SKM-1 treated with dmso at 0.1 percent for 144 hours (cell line): ENCODE data around the gene MRPL38.
A peak's percentile ranks its signal among the peaks of the same experiment; 100 is the strongest.

ENCODE experiments used
- DNase-seq: peaks from one replicate; lab custom pipeline; 2025; ENCODE audit not compliant: unreplicated experiment; lab: John Stamatoyannopoulos, UW

The MRPL38 gene

DNA sequence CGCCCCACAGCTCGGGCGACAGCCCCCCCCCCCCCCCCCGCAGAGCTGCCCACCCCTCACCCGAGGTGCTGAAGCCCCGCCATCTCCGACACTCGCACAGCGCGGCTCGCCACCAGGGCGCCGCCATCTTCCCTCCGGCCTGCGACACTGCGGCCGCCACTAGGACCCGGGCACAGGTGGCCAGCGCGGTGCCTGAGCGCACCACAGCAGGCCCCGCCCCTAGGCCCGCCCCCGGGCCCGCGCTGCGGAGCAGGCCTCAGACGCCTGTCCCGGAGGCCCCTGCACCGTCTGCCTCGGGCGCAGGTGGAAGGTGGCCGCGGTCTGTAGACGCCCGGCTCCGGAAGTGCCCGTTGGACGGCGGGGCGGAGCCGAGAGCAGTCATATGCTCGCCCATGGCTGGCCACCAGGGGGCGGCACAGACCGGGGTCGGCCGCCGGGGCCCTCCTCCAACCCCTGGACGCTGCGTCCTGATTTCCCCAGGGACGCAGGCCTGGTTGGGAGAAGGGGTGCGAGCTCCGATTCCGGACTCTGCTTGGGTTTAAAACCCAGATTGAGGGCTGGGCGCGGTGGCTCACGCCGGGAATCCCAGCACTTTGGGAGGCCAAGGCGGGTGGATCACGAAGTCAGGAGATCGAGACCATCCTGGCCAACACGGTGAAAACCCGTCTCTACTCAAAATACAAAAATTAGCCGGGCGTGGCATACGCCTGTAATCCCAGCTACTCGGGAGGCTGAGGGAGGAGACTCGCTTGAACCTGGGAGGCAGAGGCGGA lies at the start of gene MRPL38:
MRPL38 (minus strand) TSS at position 136 of the 773 bp plus-strand sequence; CDS start at position 127, 9 bp downstream.
- peak; percentile 91 for DNase-seq

DNA sequence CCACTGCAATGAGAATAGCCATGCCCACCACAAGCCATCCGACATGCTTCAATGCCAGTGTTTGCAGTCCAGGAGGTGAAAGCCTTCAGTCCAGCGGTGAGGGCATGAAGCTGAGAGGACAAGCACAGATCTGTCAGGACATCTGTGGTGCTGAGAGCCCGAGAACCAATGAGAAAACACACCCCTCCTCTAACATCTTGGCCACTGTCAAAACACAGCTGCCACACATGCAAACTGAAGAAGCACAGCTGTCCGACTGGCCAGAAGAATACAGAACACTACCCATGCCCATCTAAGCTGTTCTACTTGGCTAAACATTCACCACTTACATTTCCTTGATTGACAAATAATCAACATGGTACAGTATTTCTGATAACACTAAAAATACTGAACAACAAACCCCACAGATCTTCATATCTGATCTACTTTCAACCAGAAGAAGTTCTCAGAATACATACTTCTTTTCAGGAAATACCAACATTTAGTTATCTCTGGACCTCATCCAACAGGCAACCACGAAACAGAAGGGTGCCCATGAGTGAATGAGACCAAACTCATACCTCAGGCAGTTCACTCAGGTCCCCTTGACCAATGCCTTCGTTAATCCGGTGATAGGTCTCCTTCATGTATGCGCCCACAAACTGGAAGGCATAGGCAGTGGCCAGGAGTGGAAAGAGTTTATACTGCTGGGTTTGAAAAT lies 46.3 kb upstream of the MRPL38 start:
- no peak for DNase-seq

- no peak for DNase-seq
Measured at GRCh38 chr17:75950421-75950820, 45.7 kb upstream of the MRPL38 start.

DNA sequence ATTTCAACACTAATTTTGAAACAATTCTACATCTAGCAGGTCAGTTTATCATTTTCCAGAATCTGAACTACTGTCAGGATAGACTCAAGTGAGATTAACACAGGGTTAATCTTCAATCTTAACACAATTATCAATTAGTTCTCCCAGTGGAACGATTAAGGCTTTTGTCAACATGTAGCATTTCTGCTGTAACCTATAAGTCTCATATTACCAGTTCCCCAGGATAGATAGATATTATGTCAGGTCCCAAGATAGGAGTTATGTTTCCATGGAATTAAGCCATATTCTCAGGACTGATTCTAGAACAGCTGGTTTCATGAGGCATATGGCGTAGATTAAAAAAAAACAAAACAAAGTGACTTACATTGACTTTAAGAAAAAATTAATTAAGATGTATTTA lies 40.5 kb upstream of the MRPL38 start:
- DNase-seq: no peak

DNA sequence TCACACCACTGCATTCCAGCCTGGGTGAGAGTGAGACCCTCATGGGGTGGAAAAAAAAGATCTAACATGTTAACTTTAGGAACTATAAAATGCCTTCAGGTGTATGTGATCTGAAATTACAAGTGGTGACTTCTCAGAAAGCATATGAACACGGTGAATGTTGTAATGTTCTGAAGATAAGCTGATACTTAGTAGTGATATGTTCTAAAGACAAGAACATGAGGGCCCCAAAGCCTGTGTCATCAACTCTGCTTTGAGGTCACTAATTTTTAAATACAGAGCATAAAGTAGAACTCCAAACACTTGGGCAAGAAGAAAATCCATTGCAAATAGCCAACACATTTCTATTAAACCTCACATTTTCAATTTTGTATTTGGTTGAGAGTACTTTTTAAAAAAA lies 38.8 kb upstream of the MRPL38 start:
- DNase-seq: no peak

DNA sequence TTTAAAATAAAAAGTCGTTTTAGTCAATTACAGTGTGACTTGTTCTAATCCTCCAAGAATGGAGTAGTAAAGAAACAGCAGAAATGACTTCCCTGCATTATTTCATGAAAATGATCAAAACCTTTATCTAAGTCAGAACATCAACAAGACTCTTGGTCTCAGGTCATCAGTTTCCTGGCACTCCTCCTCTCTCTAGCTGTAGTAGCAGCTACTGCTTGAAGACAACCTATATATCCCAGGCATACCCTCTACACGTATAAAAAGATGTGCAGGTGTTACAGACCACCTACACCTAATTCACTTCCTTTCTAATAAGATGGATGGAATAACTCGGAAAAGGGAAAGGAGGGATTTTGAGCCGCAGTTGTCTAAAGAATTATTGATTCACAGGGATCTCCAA lies 37.8 kb upstream of the MRPL38 start:
- no peak for DNase-seq

DNA sequence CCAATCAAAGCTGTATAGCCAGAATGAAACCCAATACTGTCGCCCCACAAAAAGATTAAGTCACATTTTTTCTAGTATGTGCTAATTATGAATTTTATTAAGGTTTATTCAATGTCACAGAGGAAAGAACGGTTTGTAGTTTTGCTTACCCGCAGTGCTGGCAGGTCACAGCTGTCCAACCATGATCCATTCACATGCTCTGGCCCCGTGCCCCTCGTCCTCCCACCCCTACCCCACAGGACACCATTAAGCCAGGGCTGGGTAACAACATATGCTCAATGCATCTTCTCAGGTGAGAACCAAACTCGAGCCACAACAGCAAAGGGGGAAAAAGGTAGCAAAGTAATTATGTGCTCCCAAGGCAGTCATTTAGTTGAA lies 36.7 kb upstream of the MRPL38 start:
- no peak for DNase-seq

DNA sequence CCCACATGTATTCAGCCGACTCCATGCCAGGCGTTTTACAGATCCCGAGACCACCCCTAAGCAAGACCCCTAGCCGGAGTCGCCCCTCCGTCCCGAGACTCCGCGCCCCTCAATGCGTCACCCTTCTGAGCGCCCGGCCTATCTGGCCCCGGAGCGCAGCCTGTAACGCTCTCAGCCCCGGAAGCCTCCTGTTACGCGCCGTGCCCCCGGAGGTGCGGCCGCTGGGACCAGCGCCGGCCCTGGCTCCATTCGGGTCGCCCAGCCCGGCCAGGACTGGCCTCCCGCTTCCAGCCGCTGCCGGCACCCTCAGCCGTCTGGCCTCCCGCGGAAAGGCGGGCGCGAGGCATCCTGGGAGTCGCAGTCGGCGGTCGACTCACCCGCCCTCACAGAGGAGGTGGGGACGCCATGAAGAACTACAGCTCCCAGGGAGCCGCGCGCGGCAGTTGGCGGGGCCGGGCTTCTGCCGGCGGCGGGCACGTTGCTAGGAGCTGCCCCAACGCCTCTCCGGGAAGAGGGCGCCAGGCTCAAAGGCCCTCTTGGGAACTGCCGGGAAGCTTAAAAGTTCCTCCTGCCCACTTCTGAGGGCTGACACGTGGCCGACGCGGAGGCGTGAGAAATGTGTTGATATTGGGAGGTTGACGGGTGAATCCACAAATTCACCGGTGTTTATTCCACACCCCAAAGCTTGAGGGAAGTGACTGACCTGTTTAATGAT lies 36.2 kb upstream of the MRPL38 start, which contains the start of gene FBF1:
FBF1 (minus strand) TSS at position 316 of the 715 bp plus-strand sequence. CDS start 2,893 bp downstream, outside the sequence.
- peak; percentile 92 for DNase-seq

GRCh38 chr17:75937652-75938051 lies 33.0 kb upstream of the MRPL38 start:
- no peak for DNase-seq

DNA sequence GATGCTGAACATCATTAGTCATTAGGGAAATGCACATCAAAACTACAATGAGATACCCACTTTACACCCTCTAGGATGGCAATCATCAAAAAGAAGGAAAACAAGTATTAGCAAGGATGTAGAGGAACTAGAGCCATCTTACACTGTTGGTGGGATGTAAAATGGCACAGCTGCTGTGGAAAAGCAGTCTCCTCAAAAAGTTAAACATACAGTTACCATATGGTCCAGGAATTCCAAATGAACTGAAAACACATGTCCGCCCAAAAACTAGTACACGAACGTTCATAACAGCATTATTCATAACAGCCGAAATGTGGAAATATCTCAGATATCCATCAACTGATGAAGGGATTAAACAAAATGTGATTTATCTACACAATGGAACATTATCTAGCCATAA lies 29.1 kb upstream of the MRPL38 start:
- no peak for DNase-seq

- no peak for DNase-seq
Measured at GRCh38 chr17:75932852-75933251, 28.2 kb upstream of the MRPL38 start.

DNA sequence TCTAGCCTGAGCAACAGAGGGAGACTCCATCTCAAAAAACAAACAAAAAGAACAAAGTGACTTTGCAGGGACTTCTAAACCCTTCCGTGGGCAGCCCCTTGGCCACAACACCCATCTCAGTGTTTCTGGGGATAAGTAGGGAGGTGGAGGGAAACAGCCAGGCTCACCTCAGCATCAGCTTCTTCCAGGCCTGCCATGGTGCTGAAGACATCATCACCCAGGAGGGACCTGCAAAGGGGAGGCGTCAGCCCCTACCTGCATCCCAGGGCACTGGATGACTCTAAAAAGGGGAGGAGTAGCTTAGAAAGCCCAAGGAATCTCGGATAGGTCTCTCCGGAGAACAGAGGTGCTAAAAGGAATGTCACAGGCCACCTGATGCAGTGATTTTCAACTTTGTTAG lies 26.4 kb upstream of the MRPL38 start:
- DNase-seq: no peak

GRCh38 chr17:75927286-75927922 lies 22.7 kb upstream of the MRPL38 start:
- peak; percentile 29 for DNase-seq

DNA sequence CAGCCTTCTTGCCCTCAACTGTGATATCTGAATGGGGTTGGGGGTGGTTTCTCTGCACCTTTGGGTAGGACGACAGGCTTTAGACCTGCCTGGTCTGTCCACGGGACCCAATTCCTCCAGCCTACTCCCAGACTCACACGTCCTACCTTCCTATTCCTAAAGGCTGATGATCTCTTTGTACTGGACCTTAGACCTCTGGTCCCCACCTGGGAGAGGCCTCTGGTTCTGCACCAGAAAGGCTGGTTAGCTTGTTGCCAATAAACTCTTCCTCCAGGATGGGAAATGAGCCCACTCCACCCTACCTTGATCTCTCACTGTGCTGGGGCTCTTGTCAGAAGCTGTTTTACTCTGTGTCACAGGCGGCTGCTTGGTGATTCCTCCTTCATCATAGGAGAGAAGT lies 21.8 kb upstream of the MRPL38 start:
- DNase-seq: no peak

DNA sequence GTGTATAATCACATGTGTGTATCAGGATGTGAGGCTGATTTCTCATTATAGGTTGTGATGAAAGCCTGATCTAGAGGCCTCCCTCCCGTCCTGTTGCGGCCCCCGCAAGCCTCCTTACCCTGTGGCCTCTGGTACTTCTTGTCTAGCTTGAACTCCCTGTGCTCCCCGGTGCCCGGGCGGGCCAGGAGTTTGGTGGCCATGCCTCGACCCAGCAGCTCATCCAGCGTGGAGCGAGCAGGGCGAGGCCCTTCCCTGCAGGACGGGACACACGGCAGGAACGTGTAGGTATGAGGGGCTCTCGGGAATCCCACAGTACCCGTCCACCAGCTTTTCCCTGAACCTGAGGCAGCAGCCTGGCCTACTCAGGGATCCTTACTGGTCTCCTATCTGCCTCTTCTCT lies 21.2 kb upstream of the MRPL38 start:
- DNase-seq: no peak

GRCh38 chr17:75925103-75925502 lies 20.4 kb upstream of the MRPL38 start:
- DNase-seq: no peak

GRCh38 chr17:75922963-75923874 lies 18.5 kb upstream of the MRPL38 start:
- no peak for DNase-seq

- DNase-seq: no peak
Measured at GRCh38 chr17:75922173-75922961, 17.7 kb upstream of the MRPL38 start.

- no peak for DNase-seq
Measured at GRCh38 chr17:75921596-75921995, 16.9 kb upstream of the MRPL38 start.
